DND-41 (cell line): ENCODE measurements around the gene DPH3.

Source experiments
- ATAC-seq: fragments of 200-7000 bp; cut with Tn5 transposase; 3 replicates; pipeline ENCODE4 v1.9.1; 2021; ENCODE audit warnings: low read depth; ENCODE audit not compliant: insufficient read depth
- DNase-seq: peaks from one replicate; pipeline ENCODE4 v3.0.0-alpha.2; 2020
- H2AFZ ChIP-seq: 2 replicates; pipeline ENCODE4 v1.6.0; 2012; ENCODE audit warnings: low read depth, low read length
- H3K27ac ChIP-seq: 2 replicates; pipeline ENCODE4 v1.5.1; 2012; ENCODE audit warnings: low read length, inconsistent platforms
- H3K27me3 ChIP-seq: fragments of 200-600 bp; sonication (generic); 2 replicates; pipeline ENCODE4 v1.6.0; 2012; ENCODE audit warnings: low read length, mild to moderate bottlenecking, inconsistent platforms; ENCODE audit not compliant: insufficient read depth, poor library complexity
- H3K36me3 ChIP-seq: 2 replicates; pipeline ENCODE4 v1.5.1; 2012; ENCODE audit warnings: low read length, inconsistent platforms; ENCODE audit not compliant: insufficient read depth
- H3K4me1 ChIP-seq: 2 replicates; pipeline ENCODE4 v1.5.1; 2012; ENCODE audit warnings: mild to moderate bottlenecking, low read length; ENCODE audit not compliant: insufficient read depth
- H3K4me2 ChIP-seq: 2 replicates; pipeline ENCODE4 v1.6.0; 2012; ENCODE audit warnings: mild to moderate bottlenecking, moderate library complexity, low read length, inconsistent platforms; ENCODE audit not compliant: insufficient read depth
- H3K4me3 ChIP-seq, 2 experiments: fragments of 200-600 bp in 1 of 2; shearing (Covaris generic) in 1 of 2; 2 replicates each; pipeline ENCODE4 v1.5.1; 2012 to 2016; ENCODE audit warnings: inconsistent platforms in 2 of 2, low read length in 2 of 2, mild to moderate bottlenecking in 2 of 2, low read depth in 1 of 2, moderate library complexity in 1 of 2
- H3K79me2 ChIP-seq: 2 replicates; pipeline ENCODE4 v1.6.0; 2012; ENCODE audit warnings: low read length, inconsistent platforms; ENCODE audit not compliant: insufficient read depth
- H3K9ac ChIP-seq: 2 replicates; pipeline ENCODE4 v1.6.0; 2012; ENCODE audit warnings: low read depth, mild to moderate bottlenecking, inconsistent platforms, low read length, moderate library complexity
- H3K9me3 ChIP-seq: 2 replicates; pipeline ENCODE4 v1.5.1; 2012; ENCODE audit warnings: low read length, moderate library complexity, mild to moderate bottlenecking, inconsistent platforms; ENCODE audit not compliant: insufficient read depth, severe bottlenecking
- H4K20me1 ChIP-seq: 2 replicates; pipeline ENCODE4 v1.6.0; 2012; ENCODE audit warnings: low read length; ENCODE audit not compliant: insufficient read depth
- CTCF ChIP-seq: IDR thresholded peaks from 2 replicates; pipeline ENCODE4 v1.5.1; 2012; ENCODE audit warnings: borderline replicate concordance, low read length, moderate library complexity, mild to moderate bottlenecking; ENCODE audit not compliant: poor library complexity, severe bottlenecking; ENCODE audit errors: extremely low read depth
- EZH2 ChIP-seq: IDR thresholded peaks from 3 replicates; pipeline ENCODE4 v1.6.1; 2012; ENCODE audit warnings: borderline replicate concordance, low read depth, mild to moderate bottlenecking, moderate library complexity, low read length, inconsistent platforms; ENCODE audit not compliant: severe bottlenecking

DPH3 gene

GRCh38 chr3:16260046-16260445 is 4.7 kb downstream of the DPH3 start:
- Histone ChIP-seq H3K79me2 (peaks cover 40% of the 10 kb centered on the region), H3K36me3 (peaks cover 34% of the 10 kb centered on the region), H3K27ac (no peak overlapping the region), H3K27me3 (no peaks in the 10 kb centered on the region), H3K4me3 (no peak overlapping the region), H3K9ac (no peak overlapping the region), H3K9me3 (no peaks in the 10 kb centered on the region), H4K20me1 (peaks cover 6% of the 10 kb centered on the region; the same call in 1 of the 2 replicates), H3K4me2 (no peak overlapping the region), H3K4me1 (peaks cover 20% of the 10 kb centered on the region), H2AFZ (no peak overlapping the region)
- no peak for ATAC-seq
- no peak for DNase-seq
- TF ChIP-seq EZH2 (no peak), CTCF (no peak)

- Histone ChIP-seq H3K4me3 (no peak overlapping the region), H3K9ac (no peak overlapping the region), H3K9me3 (no peaks in the 10 kb centered on the region), H3K4me1 (peaks cover 15% of the 10 kb centered on the region), H2AFZ (no peak overlapping the region), H3K4me2 (no peak overlapping the region), H3K27me3 (no peaks in the 10 kb centered on the region), H3K36me3 (peaks cover 34% of the 10 kb centered on the region), H3K79me2 (peaks cover 31% of the 10 kb centered on the region), H4K20me1 (peaks cover 6% of the 10 kb centered on the region; the same call in 1 of the 2 replicates), H3K27ac (no peak overlapping the region)
- TF ChIP-seq CTCF: no peak
- no peak for TF ChIP-seq EZH2
- DNase-seq (no peak), ATAC-seq (peak; percentile 71)
These were observed 5.9 kb downstream of the DPH3 start for GRCh38 chr3:16258866-16259265.

- peaks cover 4% of the 10 kb centered on the region; the same call in 1 of the 2 replicates for H4K20me1 ChIP-seq
- H2AFZ ChIP-seq: no peak overlapping the region
- TF ChIP-seq EZH2 (no peak), CTCF (no peak)
- H3K36me3 ChIP-seq: peaks cover 34% of the 10 kb centered on the region
- ATAC-seq (no peak), DNase-seq (no peak)
- H3K27me3 ChIP-seq: no peaks in the 10 kb centered on the region
- H3K4me3 ChIP-seq: no peak overlapping the region
- no peaks in the 10 kb centered on the region for H3K9me3 ChIP-seq
- no peak overlapping the region for H3K27ac ChIP-seq
- peaks cover 8% of the 10 kb centered on the region for H3K4me1 ChIP-seq
- H3K9ac ChIP-seq: no peak overlapping the region
- H3K79me2 ChIP-seq: peaks cover 24% of the 10 kb centered on the region
- no peak overlapping the region for H3K4me2 ChIP-seq
These were observed 6.6 kb downstream of the DPH3 start for GRCh38 chr3:16258177-16258576.

- Histone ChIP-seq H2AFZ (no peak overlapping the region), H3K9me3 (no peaks in the 10 kb centered on the region), H3K27me3 (no peaks in the 10 kb centered on the region), H3K4me1 (no peaks in the 10 kb centered on the region), H3K27ac (no peak overlapping the region), H4K20me1 (peaks cover 2% of the 10 kb centered on the region; the same call in 1 of the 2 replicates), H3K9ac (no peak overlapping the region), H3K79me2 (peaks cover 15% of the 10 kb centered on the region), H3K4me2 (no peak overlapping the region), H3K36me3 (peaks cover 34% of the 10 kb centered on the region), H3K4me3 (no peak overlapping the region)
- TF ChIP-seq CTCF: no peak
- TF ChIP-seq EZH2: no peak
- ATAC-seq (no peak), DNase-seq (no peak)
These were observed 7.4 kb downstream of the DPH3 start for GRCh38 chr3:16257309-16257708.
